Hepatocyte (in vitro differentiated cells): ENCODE data around the gene CCNT1.

Source experiments
- EZH2 ChIP-seq: fragments of 200-600 bp; sonication (generic); IDR thresholded peaks from 2 replicates; pipeline ENCODE4 v1.6.1; 2016; ENCODE audit warnings: antibody characterized with exemption, mild to moderate bottlenecking, borderline replicate concordance
- TF ChIP-seq, protein P1 (sequence below): fragments of 200-600 bp; sonication (generic); IDR thresholded peaks from 2 replicates; pipeline ENCODE4 v1.5.1; 2016; ENCODE audit warnings: antibody characterized with exemption, mild to moderate bottlenecking; ENCODE audit not compliant: poor library complexity

GRCh38 chr12:48765753-48766162, 49.3 kb upstream of the CCNT1 start:
- TF ChIP-seq EZH2, result no peak
- TF ChIP-seq, protein P1, sequence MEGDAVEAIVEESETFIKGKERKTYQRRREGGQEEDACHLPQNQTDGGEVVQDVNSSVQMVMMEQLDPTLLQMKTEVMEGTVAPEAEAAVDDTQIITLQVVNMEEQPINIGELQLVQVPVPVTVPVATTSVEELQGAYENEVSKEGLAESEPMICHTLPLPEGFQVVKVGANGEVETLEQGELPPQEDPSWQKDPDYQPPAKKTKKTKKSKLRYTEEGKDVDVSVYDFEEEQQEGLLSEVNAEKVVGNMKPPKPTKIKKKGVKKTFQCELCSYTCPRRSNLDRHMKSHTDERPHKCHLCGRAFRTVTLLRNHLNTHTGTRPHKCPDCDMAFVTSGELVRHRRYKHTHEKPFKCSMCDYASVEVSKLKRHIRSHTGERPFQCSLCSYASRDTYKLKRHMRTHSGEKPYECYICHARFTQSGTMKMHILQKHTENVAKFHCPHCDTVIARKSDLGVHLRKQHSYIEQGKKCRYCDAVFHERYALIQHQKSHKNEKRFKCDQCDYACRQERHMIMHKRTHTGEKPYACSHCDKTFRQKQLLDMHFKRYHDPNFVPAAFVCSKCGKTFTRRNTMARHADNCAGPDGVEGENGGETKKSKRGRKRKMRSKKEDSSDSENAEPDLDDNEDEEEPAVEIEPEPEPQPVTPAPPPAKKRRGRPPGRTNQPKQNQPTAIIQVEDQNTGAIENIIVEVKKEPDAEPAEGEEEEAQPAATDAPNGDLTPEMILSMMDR, result no peak
